ENCODE measurements around the gene KLHDC10.
"Not testable (repeated sequence)": the region's sequence is repeated elsewhere in the genome, so short reads cannot be mapped to it uniquely, and the experiment has no call there.

The KLHDC10 gene

GRCh38 chr7:130069978-130070860, at the start of gene KLHDC10:
KLHDC10 (plus strand) TSS chr7:130070534; CDS start chr7:130070644, 110 bp downstream.
- DNase-seq: peak; percentile 79 to 98 (median 94)

GRCh38 chr7:130021105-130021834, 49.1 kb upstream of the KLHDC10 start:
- peak in 6 of 14 donors; percentile 11 to 44 (median 23) for DNase-seq

GRCh38 chr7:130022115-130022514, 48.2 kb upstream of the KLHDC10 start:
- DNase-seq: no peak

GRCh38 chr7:130022623-130023175, 47.6 kb upstream of the KLHDC10 start:
- DNase-seq: no peak

- DNase-seq: no peak
Measured at GRCh38 chr7:130024390-130024789, 45.9 kb upstream of the KLHDC10 start.

GRCh38 chr7:130032698-130033097, 37.6 kb upstream of the KLHDC10 start:
- DNase-seq: no peak

GRCh38 chr7:130037703-130038102, 32.6 kb upstream of the KLHDC10 start:
- no peak for DNase-seq

- no peak for DNase-seq
Measured at GRCh38 chr7:130040576-130040975, 29.8 kb upstream of the KLHDC10 start.

GRCh38 chr7:130047831-130048230, 22.5 kb upstream of the KLHDC10 start:
- no peak for DNase-seq

GRCh38 chr7:130048906-130049305, 21.4 kb upstream of the KLHDC10 start:
- DNase-seq: no peak

- DNase-seq: not testable (repeated sequence)
Measured at GRCh38 chr7:130052250-130052649, 18.1 kb upstream of the KLHDC10 start.

GRCh38 chr7:130055198-130055597, 15.1 kb upstream of the KLHDC10 start:
- not testable (repeated sequence) for DNase-seq

- DNase-seq: no peak
Measured at GRCh38 chr7:130062246-130062645, 8.1 kb upstream of the KLHDC10 start.

- peak in 1 of 14 donors; percentile 1 for DNase-seq
Measured at GRCh38 chr7:130063036-130063435, 7.3 kb upstream of the KLHDC10 start.

- not testable (repeated sequence) for DNase-seq
Measured at GRCh38 chr7:130064580-130064926, 5.8 kb upstream of the KLHDC10 start.

GRCh38 chr7:130065500-130066152, 4.7 kb upstream of the KLHDC10 start:
- no peak for DNase-seq

GRCh38 chr7:130069179-130069977, 956 bp upstream of the KLHDC10 start:
- DNase-seq: no peak

- DNase-seq: peak in 3 of 14 donors; percentile 16 to 41 (median 36)
Measured at GRCh38 chr7:130070861-130071622, 708 bp downstream of the KLHDC10 start.

GRCh38 chr7:130071701-130072622, 1.6 kb downstream of the KLHDC10 start:
- DNase-seq: peak in 10 of 14 donors; percentile 4 to 81 (median 32)
